GM19238 (cell line): ENCODE measurements around the gene HSD17B4.
"Not testable (repeated sequence)": the region's sequence is repeated elsewhere in the genome, so short reads cannot be mapped to it uniquely, and the experiment has no call there.

Experiments used
- DNase-seq: peaks from one replicate; pipeline ENCODE4 v3.0.0; 2011; ENCODE audit warnings: low spot score; ENCODE audit not compliant: insufficient read length

HSD17B4 gene

GRCh38 chr5:119452373-119453039, at the start of gene HSD17B4:
TSS of gene HSD17B4 (plus strand) at chr5:119452497. CDS start at chr5:119452576, 79 bp downstream.
- DNase-seq = peak; percentile 72

GRCh38 chr5:119402555-119402954, 49.7 kb upstream of the HSD17B4 start:
- no peak for DNase-seq

GRCh38 chr5:119404033-119404432, 48.3 kb upstream of the HSD17B4 start:
- no peak for DNase-seq

GRCh38 chr5:119405419-119405818, 46.9 kb upstream of the HSD17B4 start:
- DNase-seq = no peak

GRCh38 chr5:119406551-119407110, 45.7 kb upstream of the HSD17B4 start:
- DNase-seq = no peak

GRCh38 chr5:119409235-119409815, 43.0 kb upstream of the HSD17B4 start:
- DNase-seq = no peak

GRCh38 chr5:119410448-119411159, 41.7 kb upstream of the HSD17B4 start:
- DNase-seq = no peak

- DNase-seq = no peak
Observed at GRCh38 chr5:119411361-119412278, 40.7 kb upstream of the HSD17B4 start.

GRCh38 chr5:119412279-119413227, 39.7 kb upstream of the HSD17B4 start:
- no peak for DNase-seq

GRCh38 chr5:119414124-119414734, 38.1 kb upstream of the HSD17B4 start:
- not testable (repeated sequence) for DNase-seq

GRCh38 chr5:119417891-119418605, 34.2 kb upstream of the HSD17B4 start:
- DNase-seq = no peak

GRCh38 chr5:119418606-119419100, 33.6 kb upstream of the HSD17B4 start:
- DNase-seq = no peak

- DNase-seq = no peak
Observed at GRCh38 chr5:119420169-119420568, 32.1 kb upstream of the HSD17B4 start.

GRCh38 chr5:119426057-119426456, 26.2 kb upstream of the HSD17B4 start:
- no peak for DNase-seq

- DNase-seq = no peak
Observed at GRCh38 chr5:119427060-119427459, 25.2 kb upstream of the HSD17B4 start.

GRCh38 chr5:119427596-119427995, 24.7 kb upstream of the HSD17B4 start:
- DNase-seq = not testable (repeated sequence)

GRCh38 chr5:119428166-119428565, 24.1 kb upstream of the HSD17B4 start:
- not testable (repeated sequence) for DNase-seq

GRCh38 chr5:119428574-119428973, 23.7 kb upstream of the HSD17B4 start:
- not testable (repeated sequence) for DNase-seq
